ENCODE data around the gene NHP2.

Gene NHP2

DNA sequence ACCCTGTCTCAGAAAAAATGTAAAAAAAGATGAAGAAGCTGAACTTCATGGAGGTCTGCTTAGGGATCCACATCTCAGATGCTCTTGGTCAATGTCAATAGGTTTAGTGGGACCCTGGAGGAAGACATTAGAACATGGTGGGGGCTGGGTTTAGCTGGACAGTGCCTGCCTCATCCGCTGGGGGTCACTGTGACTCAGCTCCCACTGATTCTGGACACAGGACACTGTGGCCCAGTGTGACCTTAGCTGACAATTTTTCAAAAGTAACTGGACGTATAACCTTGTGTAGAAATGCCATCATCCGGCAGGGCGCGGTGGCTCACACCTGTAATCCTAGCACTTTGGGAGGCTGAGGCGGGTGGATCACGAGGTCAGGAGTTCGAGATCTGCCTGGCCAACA is 43.3 kb upstream of the NHP2 start:
- TF ChIP-seq, protein P1, sequence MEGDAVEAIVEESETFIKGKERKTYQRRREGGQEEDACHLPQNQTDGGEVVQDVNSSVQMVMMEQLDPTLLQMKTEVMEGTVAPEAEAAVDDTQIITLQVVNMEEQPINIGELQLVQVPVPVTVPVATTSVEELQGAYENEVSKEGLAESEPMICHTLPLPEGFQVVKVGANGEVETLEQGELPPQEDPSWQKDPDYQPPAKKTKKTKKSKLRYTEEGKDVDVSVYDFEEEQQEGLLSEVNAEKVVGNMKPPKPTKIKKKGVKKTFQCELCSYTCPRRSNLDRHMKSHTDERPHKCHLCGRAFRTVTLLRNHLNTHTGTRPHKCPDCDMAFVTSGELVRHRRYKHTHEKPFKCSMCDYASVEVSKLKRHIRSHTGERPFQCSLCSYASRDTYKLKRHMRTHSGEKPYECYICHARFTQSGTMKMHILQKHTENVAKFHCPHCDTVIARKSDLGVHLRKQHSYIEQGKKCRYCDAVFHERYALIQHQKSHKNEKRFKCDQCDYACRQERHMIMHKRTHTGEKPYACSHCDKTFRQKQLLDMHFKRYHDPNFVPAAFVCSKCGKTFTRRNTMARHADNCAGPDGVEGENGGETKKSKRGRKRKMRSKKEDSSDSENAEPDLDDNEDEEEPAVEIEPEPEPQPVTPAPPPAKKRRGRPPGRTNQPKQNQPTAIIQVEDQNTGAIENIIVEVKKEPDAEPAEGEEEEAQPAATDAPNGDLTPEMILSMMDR (IDR thresholded peaks at IDR 0.05; ENCODE audit: low read length, missing control alignments) = peak; percentile 33
- H3K4me3 ChIP-seq (replicated peaks; ENCODE audit: low read depth, low read length) = no peak overlapping the region
- DNase-seq (ENCODE audit: low read depth) = no peak

DNA sequence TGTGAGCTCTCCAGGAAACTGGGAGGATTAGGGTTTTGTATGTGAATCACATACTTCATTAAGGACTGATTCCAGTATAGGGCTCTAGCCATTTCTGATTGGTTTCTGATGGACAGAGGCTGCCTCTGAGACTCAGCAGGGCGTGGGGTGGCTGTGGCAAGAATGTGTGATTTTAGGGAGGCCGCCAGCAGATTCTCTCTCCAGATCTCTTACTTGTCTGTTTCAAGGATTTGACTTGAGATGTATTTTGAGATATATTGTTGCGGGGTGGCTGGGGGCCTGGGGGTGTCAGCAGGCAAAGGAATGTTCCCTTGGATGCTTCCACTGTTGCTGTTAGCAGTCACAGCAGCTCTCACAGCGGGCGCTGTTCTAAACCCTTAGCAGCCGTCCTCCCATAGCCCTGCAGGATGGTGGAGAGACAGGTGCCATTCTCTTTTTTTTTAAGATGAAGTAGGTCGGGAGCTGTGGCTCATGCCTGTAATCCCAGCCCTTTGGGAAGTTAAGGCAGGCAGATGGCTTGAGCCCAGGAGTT is 42.7 kb upstream of the NHP2 start:
- DNase-seq (ENCODE audit: low read depth) = no peak
- TF ChIP-seq, protein P1 (IDR thresholded peaks at IDR 0.05; ENCODE audit: low read length, missing control alignments) = no peak
- no peak overlapping the region for H3K4me3 ChIP-seq (replicated peaks; ENCODE audit: low read depth, low read length)

DNA sequence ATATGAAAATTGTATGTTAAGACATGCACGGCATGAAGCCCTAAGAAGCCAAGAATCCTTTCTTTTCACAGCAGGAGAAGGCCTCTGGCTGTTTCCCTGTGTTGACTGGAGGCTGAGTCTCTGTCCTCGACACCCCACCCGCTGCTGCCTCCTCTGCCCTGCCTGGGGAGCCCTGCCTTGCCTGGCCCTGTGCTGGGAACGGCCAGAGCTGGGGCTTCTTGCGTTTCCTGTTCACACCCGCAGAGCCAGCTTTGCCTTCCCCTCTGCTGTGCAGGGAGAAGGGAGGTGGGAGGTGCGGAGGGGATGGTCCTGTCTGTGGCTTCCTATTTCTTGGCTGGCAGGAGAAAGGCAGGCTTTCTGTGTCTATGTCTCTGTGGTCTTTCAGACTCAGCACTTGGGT is 40.3 kb upstream of the NHP2 start:
- no peak overlapping the region for H3K4me3 ChIP-seq (replicated peaks; ENCODE audit: low read depth, low read length)
- TF ChIP-seq, protein P1 (IDR thresholded peaks at IDR 0.05; ENCODE audit: low read length, missing control alignments) = no peak
- DNase-seq (ENCODE audit: low read depth) = no peak

DNA sequence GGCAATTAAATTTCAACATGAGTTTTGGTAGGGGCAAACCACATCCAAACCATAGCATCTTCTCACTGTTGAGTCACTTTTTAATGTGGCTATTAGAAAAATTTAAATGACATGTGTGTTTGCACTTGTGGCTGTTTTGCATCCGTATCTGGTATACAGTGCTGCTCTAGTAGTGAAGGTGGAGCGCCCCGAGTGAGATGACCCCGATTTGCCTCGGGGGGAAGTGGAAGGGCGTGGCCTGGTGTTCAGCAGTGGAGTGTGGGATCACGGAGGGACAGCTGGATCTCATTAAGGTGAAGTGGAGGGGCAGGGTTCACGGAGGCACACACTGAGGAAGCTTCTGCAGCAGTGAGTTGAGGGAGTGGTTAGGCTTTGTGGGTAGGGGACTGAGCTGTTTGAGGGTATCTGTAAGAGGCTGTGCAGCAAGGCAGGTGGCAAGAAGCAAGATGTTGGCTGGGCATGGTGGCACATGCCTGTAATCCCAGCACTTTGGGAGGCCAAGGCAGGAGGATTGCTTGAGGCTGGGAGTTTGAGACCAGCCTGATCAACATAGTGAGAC is 39.6 kb upstream of the NHP2 start:
- H3K4me3 ChIP-seq (replicated peaks; ENCODE audit: low read depth, low read length) = no peak overlapping the region

DNA sequence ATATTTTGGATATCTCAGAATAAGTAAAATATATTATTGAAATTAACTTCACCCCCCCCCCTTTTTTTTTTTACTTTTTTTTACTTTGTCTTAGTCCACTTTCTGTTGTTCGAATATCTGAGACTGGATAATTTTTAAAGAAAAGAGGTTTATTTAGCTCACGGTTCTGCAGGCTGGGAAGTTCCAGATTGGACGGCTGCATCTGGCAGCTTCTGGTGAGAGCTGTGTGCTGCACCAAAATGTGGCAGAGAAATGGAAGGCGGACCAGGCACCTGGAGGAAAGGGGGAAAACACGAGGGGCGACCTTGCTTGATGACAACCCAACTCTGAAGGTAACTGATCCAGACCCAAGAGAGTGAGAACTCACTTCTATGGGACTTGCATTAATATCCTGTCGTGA is 39.1 kb upstream of the NHP2 start:
- H3K4me3 ChIP-seq (replicated peaks; ENCODE audit: low read depth, low read length) = no peak overlapping the region
- TF ChIP-seq, protein P1 (IDR thresholded peaks at IDR 0.05; ENCODE audit: low read length, missing control alignments) = no peak
- no peak for DNase-seq (ENCODE audit: low read depth)

More for the DNA sequence above, 39.6 kb upstream of the NHP2 start:
- TF ChIP-seq, protein P1 (IDR thresholded peaks at IDR 0.05; ENCODE audit: low read length, missing control alignments) = no peak
- DNase-seq (ENCODE audit: low read depth) = no peak

DNA sequence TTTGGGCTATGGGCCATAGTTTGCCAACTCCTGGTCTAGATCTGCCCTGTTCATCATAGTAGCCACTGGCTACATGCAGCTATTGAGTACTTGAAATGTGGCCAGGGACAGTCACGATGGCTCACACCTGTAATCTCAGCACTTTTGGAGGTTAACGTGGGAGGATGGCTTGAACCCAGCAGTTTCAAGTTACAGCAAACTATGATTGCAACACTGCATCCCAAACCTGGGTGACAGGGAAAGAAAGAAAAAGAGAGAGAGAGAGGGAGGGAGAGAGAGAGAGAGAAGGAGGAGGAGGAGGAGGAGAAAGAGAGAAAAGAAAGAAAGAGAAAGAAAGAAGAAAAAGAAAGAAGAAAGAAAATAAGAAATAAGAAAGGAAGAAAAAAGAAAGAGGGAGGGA is 38.6 kb upstream of the NHP2 start:
- DNase-seq (ENCODE audit: low read depth) = no peak
- H3K4me3 ChIP-seq (replicated peaks; ENCODE audit: low read depth, low read length) = no peak overlapping the region
- TF ChIP-seq, protein P1 (IDR thresholded peaks at IDR 0.05; ENCODE audit: low read length, missing control alignments) = no peak

DNA sequence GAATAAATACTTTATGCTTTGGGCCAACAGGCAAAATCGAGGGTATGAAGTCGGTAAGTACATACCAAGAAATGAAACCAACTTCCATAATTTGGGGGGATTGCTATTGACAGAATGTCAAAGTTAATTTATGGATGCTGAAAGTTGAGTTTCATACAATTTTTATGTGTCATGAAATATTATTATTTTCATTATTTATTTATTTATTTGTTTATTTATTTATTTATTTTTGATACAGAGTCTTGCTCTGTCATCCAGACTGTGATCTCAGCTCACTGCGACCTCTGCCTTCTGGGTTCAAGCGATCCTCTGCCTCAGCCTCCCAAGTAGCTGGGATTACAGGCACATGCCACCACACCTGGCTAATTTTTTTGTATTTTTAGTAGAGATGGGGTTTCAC is 38.0 kb upstream of the NHP2 start:
- H3K4me3 ChIP-seq (replicated peaks; ENCODE audit: low read depth, low read length) = no peak overlapping the region
- DNase-seq (ENCODE audit: low read depth) = no peak
- TF ChIP-seq, protein P1 (IDR thresholded peaks at IDR 0.05; ENCODE audit: low read length, missing control alignments) = no peak
